Uterus (tissue), 4 donors: ENCODE measurements around the gene IDH3A. TPM values are rescaled to one million over a fixed set of nuclear protein-coding genes. Genes with fewer than 3 reads are reported as not detected.

Experiments
- DNase-seq, 2 donors: peaks; one replicate each; pipeline ENCODE4 v3.0.0-alpha.2; 2019 to 2020
- H3K27ac ChIP-seq, 2 donors: fragments of 200-600 bp; sonication (generic); 1 replicate in 1 of 2; 2 replicates in 1 of 2; pipeline ENCODE4 v1.5.1; 2016 to 2018
- H3K27me3 ChIP-seq, 2 donors: fragments of 200-600 bp; sonication (generic); one replicate each; pipeline ENCODE4 v1.5.1; 2018 to 2019; ENCODE audit warnings: control low read depth in 1 of 2
- H3K36me3 ChIP-seq, 2 donors: fragments of 200-600 bp; sonication (generic); one replicate each; pipeline ENCODE4 v1.5.1; 2019; ENCODE audit warnings: control low read depth in 1 of 2
- H3K4me1 ChIP-seq, 2 donors: fragments of 200-600 bp; sonication (generic); one replicate each; pipeline ENCODE4 v1.5.1; 2018 to 2019; ENCODE audit warnings: control low read depth in 1 of 2
- H3K4me3 ChIP-seq, 2 donors: fragments of 200-600 bp; sonication (generic); 1 replicate in 1 of 2; 2 replicates in 1 of 2; pipeline ENCODE4 v1.5.1; 2018 to 2019; ENCODE audit warnings: mild to moderate bottlenecking in 1 of 2
- H3K9me3 ChIP-seq, 2 donors: fragments of 200-600 bp; sonication (generic); one replicate each; pipeline ENCODE4 v1.5.1; 2019; ENCODE audit warnings: control low read depth in 1 of 2
- POLR2A ChIP-seq, 2 donors: fragments of 450-650 bp; IDR thresholded peaks; one replicate each; pipeline ENCODE4 v1.6.1; 2016; ENCODE audit warnings: antibody characterized with exemption in 2 of 2, mild to moderate bottlenecking in 1 of 2, moderate library complexity in 1 of 2
- intact Hi-C: fragments of 100-400 bp; cut with DNase I; formaldehyde crosslinking; loops from one replicate; pipeline ENCODE4 v1.15.1; 2023; ENCODE audit warnings: low total_unique reads
- total RNA-seq, 4 donors: library from RNA; depleted of rRNA in 3 of 4; stranded (reverse); fragments of >200 nt in 3 of 4; gene quantifications; one replicate each; pipeline versions ENCODE4 v1.1.0 to v1.2.4, GENCODE V29; 2014 to 2023
- TF ChIP-seq, protein P1 (sequence below), 4 experiments: fragments of 200-600 bp in 2 of 4; fragments of 450-650 bp in 2 of 4; sonication (generic) in 2 of 4; IDR thresholded peaks; one replicate each; pipeline ENCODE4 v1.5.1; 2016 to 2019; ENCODE audit warnings: antibody characterized with exemption in 4 of 4, mild to moderate bottlenecking in 2 of 4, moderate library complexity in 1 of 4
- donor health status: DM: yes; HTN: yes; CAD: no.

The IDH3A gene
- total RNA-seq, result 100 to 1,000 TPM in 1 of 4 donors, 10 to 100 TPM in 3; 60.1 to 118 (median 86.4) TPM

DNA sequence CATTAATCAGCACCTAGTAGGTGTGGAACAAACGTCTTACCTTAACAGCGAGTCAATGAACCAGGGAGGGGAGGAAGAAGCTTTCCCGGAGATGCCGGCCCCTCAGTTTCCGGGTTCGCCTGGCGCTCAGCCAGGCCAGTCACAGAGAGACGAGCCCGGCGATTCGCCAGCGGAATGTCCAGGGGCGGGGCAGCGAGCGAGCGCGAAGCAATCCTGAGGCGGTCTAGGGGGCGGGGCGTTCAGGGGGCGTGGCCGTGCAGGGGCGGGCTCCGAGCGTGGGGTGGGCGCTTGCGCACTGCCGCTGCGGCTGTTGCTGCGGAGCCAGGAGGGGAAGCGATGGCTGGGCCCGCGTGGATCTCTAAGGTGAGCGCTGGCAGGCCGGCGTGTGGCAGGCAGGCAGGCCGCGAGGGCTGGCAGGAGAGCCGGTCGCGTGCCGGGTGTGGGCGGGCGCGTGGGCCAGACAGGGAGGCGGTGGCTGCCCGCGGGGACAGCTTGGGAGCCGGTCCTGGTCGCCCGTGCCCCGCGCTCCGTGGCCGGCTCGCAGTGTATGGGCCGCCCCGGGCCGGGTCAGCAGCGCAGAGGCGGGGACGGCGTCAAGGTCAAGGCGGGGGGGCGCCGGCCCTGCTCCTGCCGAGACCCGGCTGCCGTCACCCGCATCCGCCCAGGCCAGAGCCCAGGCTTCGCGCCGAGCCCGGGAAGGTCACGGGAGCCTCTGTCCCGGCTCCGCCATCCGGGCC is at the start of gene IDH3A:
TSS of gene IDH3A (plus strand) at position 295 of the 737 bp plus-strand sequence. CDS start at position 337, 42 bp downstream.
- peak; percentile 99 to 100 for DNase-seq
- no peaks in the 10 kb centered on the region for H3K27me3 ChIP-seq
- intact Hi-C loops, result no loop called here
- peak within 1 kb of the TSS; percentile 54 to 75 for H3K4me3 ChIP-seq
- no peaks in the 10 kb centered on the region for H3K36me3 ChIP-seq
- H3K4me1 ChIP-seq, result peaks cover 0 to 5% of the 10 kb centered on the region in 2 donors
- H3K9me3 ChIP-seq, result no peaks in the 10 kb centered on the region
- peak within 1 kb of the TSS; percentile 76 to 84 for H3K27ac ChIP-seq
- peak; percentile 76 to 90 for TF ChIP-seq POLR2A (IDR thresholded peaks at IDR 0.05)
- TF ChIP-seq, protein P1, sequence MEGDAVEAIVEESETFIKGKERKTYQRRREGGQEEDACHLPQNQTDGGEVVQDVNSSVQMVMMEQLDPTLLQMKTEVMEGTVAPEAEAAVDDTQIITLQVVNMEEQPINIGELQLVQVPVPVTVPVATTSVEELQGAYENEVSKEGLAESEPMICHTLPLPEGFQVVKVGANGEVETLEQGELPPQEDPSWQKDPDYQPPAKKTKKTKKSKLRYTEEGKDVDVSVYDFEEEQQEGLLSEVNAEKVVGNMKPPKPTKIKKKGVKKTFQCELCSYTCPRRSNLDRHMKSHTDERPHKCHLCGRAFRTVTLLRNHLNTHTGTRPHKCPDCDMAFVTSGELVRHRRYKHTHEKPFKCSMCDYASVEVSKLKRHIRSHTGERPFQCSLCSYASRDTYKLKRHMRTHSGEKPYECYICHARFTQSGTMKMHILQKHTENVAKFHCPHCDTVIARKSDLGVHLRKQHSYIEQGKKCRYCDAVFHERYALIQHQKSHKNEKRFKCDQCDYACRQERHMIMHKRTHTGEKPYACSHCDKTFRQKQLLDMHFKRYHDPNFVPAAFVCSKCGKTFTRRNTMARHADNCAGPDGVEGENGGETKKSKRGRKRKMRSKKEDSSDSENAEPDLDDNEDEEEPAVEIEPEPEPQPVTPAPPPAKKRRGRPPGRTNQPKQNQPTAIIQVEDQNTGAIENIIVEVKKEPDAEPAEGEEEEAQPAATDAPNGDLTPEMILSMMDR (IDR thresholded peaks at IDR 0.05), result no peak

DNA sequence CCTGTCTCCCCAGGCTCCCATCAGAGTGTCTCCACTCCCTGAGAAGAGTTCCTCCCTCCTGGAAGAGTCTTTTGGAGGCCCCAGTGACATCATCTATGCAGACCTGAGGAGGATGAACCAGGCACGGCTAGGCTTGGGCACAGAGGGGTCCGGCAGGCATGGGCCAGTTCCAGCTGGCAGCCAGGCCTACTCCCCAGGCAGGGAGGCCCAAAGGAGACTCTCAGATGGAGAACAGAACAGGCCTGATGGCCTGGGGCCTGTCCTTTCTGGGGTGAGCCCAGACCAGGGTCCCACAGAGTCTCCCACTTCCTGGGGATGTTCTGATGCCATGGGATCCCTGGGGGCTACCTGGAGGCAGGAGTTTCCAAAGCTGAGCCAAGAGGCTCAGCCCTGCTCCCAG is 48.3 kb upstream of the IDH3A start:
- Histone ChIP-seq H3K9me3 (no peaks in the 10 kb centered on the region), H3K27ac (no peak overlapping the region), H3K27me3 (no peaks in the 10 kb centered on the region), H3K4me3 (no peak overlapping the region), H3K4me1 (no peaks in the 10 kb centered on the region), H3K36me3 (no peaks in the 10 kb centered on the region)
- intact Hi-C loops, result no loop called here
- no peak for TF ChIP-seq POLR2A (IDR thresholded peaks at IDR 0.05)
- TF ChIP-seq, protein P1 (IDR thresholded peaks at IDR 0.05), result no peak
- DNase-seq, result no peak

DNA sequence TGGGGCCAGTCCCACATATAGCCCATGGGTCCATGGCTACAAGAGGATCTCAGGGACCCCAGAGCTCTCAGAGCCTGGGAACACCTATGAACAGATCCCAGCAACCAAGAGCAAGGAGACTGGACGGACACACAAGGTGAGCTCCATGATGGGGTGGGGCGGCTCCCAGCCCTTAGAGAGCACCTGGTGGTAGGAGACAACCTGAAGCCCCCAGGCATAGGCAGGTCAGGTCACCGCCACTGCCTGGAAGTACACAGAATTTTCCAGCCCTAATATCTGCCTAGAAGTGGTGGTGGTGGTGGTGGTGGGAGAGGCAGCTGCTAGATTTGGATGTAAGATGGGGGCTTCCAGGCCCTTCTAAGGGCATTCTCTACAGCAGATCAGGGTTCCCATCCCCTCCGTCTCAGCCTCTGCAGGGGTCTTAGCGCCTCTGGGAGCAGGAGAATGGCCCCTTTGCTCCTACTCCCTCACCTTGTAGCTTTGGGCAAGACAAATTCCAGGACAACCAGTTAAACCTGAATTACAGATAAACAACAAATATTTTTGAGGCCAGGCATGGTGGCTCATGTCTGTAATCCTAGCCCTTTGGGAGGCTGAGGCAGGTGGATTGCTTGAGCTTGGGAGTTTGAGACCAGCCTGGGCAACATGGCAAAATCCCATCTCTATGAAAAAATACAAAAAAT is 47.6 kb upstream of the IDH3A start:
- DNase-seq, result no peak
- no peaks in the 10 kb centered on the region for H3K4me1 ChIP-seq
- no peaks in the 10 kb centered on the region for H3K36me3 ChIP-seq
- intact Hi-C loops, result no loop called here
- TF ChIP-seq, protein P1 (IDR thresholded peaks at IDR 0.05), result no peak
- TF ChIP-seq POLR2A (IDR thresholded peaks at IDR 0.05), result no peak
- H3K27ac ChIP-seq, result no peak overlapping the region
- H3K4me3 ChIP-seq, result no peak overlapping the region
- no peaks in the 10 kb centered on the region for H3K9me3 ChIP-seq
- H3K27me3 ChIP-seq, result no peaks in the 10 kb centered on the region

DNA sequence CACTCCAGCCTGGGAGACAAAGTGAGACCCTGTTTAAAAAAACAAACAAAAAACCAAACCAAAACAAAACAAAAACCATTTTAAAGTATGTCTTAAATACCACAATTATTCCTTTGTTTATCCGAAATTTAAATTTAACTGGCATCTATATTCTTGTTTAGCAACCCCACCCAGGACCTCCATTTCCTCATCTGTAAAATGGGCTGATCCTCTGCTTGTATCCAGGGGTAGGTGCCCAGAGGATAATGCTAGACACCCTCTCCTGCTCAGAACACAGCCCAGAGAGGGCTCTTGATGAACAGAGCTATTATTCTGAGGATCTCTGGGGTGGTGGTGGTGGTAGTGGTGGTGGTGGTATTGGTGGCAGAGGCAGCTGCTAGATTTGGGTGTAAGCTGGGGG is 47.0 kb upstream of the IDH3A start:
- no peak for DNase-seq
- TF ChIP-seq POLR2A (IDR thresholded peaks at IDR 0.05), result no peak
- TF ChIP-seq, protein P1 (IDR thresholded peaks at IDR 0.05), result no peak
- intact Hi-C loops, result no loop called here

DNA sequence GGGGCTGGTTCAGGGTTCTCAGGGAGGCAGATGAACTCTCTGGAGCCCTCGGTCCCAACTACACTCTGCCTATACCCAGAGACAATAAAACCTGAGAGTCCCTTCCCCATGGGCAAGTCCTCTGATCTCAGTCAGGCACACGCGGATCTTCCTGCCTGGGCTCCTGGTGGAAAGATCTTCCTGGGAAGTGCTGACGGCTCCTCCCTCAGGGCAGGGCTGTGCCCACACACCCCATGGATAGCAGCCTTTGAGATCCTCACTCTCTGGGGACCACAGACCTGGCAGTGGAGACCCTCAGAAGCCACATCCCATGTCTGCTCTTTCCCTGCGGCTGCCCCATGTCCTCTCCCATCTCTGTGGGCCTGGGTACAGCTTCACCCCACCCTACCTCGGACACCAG is 46.4 kb upstream of the IDH3A start:
- TF ChIP-seq POLR2A (IDR thresholded peaks at IDR 0.05), result no peak
- TF ChIP-seq, protein P1 (IDR thresholded peaks at IDR 0.05), result no peak
- intact Hi-C loops, result no loop called here
- Histone ChIP-seq H3K4me1 (no peaks in the 10 kb centered on the region), H3K36me3 (no peaks in the 10 kb centered on the region), H3K4me3 (no peak overlapping the region), H3K27me3 (no peaks in the 10 kb centered on the region), H3K9me3 (no peaks in the 10 kb centered on the region), H3K27ac (no peak overlapping the region)
- no peak for DNase-seq

More for the DNA sequence above, 47.0 kb upstream of the IDH3A start:
- Histone ChIP-seq H3K27ac (no peak overlapping the region), H3K4me1 (no peaks in the 10 kb centered on the region), H3K4me3 (no peak overlapping the region), H3K27me3 (no peaks in the 10 kb centered on the region), H3K36me3 (no peaks in the 10 kb centered on the region), H3K9me3 (no peaks in the 10 kb centered on the region)
